IPS DF 4.7 (cell line): ENCODE measurements around the gene SLC25A12.
"Not testable (repeated sequence)": the region's sequence is repeated elsewhere in the genome, so short reads cannot be mapped to it uniquely, and the experiment has no call there.

ENCODE experiments used
- DNase-seq: peaks from one replicate; pipeline ENCODE4 v3.0.0-alpha.2; 2013; ENCODE audit warnings: low spot score; ENCODE audit errors: extremely low read depth

The SLC25A12 gene

DNA sequence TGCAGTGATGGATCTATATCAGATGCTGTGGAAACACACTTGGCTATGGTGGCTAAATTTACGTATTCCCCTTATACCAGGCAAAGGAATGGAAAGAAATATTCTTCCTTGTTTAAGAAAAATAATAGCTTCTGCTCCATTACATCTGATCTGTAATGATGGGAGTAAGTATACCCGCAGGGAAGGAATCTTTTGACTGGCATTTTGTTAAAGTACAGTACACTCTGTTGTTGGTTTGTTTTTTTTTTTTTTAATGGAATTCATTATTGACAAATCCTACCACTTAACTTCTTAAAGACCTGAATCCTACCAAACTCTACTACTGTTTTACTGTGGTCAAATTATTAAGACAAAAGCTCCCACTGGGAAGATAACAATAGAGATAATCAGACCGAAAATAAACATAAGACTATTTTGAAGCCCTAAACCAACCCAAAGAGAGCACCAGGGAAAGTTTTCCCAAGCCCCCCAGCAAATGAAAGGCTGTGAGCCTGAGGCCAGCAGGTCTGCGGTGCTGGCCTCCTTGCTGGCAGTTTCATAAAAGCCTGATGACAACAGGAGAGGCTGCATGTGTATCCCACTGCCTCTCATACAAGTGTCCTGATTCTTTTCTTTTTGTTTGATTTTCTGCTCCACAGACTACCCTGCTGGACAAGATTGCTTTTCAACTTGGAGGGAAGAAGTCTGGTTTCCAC lies 101.0 kb downstream of the SLC25A12 start:
- DNase-seq, result no peak

DNA sequence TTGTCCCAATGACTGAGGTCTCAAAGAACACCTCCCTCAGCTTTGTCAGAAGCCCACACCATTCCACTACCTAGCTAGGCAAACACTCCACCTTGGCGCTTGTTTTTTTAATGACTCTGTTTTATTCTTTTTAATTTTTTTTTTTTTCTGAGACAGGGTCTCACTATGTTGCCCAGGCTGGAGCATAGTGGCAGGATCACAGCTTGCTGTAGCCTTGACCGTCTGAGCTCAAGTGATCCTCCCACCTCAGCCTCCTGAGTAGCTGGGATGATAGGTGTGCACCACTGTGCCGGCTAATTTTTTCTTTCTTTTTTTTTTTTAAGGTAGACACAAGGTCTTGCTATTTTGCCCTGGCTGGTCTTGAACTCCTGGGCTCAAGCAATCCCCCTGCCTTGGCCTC lies 101.9 kb downstream of the SLC25A12 start:
- DNase-seq, result no peak

DNA sequence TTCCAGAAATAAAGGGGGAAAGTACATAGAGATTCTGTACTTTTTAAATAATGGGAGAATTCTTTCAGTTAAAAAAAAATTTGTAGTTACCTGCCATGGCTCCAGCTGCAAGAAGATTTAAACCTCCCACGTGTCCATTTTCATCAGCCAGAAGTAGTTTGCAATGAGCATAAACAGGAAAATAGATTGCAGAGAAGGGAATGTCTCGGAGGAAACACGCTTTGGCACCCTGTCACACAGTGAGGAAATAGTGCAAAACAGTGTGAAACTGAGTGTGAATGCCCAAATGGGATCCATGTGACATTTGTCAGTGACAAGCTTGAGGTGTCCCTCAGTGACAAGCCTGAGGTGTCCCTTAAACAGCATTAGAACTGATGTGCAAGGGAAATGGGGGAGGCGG lies 102.7 kb downstream of the SLC25A12 start:
- DNase-seq, result no peak

DNA sequence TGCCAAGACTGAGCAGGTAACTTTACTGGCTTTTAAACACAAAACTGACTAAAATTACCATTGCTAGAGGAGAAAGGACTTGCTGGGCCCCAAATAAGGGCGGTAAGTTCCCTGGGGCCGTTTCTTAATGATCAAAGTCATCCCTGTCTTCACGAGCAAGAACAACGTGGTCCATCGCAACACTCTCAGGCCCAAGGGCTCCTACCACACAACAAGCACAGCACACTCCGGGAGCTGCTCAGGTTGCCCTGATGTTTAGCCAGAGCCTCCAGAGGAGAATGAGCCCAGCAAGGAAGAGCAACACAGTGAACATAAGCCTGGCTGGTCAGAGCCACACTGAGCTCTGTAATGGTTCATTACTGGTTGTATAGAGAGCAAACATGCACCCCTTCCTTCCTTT lies 104.1 kb downstream of the SLC25A12 start:
- DNase-seq, result no peak

DNA sequence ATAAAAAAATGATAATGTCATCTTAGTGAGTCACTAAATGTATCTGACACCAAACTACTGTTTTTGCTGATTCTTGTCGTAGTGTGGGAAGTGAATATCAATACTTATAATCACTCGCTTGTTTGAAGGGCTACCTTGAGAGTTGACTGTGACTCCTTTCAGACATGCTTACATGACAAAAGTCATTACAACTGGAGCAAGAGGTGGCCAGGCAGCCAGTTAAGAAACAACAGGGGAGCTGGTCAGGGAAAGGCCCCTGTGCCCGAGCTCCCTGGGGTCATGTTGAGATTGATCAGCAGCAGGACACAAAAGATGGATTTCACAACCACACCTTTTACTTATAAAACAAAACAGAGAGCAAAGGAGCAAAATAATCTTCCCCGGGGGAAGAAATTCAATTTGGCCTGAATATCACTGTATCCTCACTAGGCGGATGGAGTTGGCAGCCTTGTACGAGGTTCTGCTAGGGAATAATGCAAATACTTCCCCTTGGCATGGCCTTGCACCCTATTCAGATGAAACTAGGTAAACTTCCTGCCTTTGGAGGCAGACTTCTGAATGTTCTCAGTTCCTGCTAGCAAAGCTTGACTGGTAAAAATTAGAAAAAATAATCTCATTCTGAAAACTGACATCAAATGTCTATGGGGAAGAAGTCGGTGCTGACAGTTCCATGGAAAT lies 105.6 kb downstream of the SLC25A12 start:
- no peak for DNase-seq

DNA sequence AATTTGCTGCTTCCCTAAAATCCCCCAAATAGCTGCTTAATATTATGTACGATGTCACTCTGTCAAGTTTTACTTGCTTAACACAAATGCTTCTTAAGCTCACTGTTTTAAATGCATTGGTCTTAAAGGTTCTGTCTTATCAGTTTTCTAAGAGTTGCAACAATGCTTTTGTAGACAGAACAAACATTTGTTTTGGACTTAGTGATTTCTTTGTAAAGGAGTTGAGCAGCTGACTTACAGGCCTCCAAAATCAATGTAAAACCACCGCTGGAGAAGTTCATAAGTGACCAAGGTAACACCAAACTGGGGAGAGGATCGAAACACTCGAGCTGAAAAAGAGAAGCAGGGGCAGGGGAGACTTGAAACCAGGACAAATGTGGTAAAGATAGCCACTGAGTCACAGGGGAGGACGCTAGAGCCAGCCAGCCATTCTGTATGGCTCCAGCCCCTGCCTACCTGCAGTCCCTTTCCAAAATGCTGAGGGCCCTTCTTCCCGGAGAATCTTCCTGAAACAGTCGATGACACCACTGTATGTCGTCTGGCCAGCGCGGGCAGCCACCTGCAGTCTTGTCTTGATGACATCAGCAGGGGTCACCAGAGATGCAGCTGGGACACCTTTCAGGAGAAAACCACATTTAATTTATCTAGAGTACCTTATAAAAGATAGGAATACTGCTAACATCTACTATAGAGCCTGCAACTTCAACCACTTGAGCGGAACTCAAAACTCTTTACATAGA lies 106.5 kb downstream of the SLC25A12 start:
- no peak for DNase-seq

DNA sequence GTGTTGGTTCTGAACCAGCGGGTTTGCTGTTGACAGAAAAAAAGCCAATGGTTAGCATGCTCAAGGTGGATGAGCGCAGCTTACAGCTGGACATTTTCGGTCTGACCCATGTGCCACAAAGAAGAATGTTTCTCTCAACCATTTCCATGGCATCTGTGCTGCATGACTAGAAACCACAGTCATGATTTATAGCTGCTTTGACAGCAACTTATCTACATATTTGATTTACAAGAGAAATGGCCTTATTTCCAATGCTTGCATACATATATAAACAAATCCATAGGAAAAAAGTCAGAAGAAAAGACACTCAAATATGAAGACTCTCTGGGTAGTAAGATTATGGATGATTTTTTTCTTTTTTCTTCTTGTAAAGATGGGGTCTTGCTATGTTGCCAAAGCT lies 108.6 kb downstream of the SLC25A12 start:
- DNase-seq, result no peak

DNA sequence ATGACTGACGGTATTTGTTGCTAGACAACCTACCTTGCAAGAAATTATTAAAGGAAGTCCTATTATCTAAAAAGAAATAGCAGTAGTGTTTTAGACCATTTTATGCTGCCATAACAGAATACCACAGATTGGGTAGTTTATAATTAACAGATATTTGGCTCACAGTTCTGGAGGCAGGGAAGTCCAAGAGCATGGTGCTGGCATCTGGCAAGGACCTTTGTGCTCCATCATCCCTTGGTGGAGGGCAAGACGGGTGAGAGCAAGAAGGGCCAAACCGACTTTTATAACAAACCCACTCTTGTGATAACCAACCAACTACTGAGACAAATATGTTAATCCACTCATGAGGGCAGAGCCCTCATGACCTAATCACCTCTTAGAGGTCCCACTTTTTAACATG lies 115.5 kb downstream of the SLC25A12 start:
- DNase-seq, result no peak

DNA sequence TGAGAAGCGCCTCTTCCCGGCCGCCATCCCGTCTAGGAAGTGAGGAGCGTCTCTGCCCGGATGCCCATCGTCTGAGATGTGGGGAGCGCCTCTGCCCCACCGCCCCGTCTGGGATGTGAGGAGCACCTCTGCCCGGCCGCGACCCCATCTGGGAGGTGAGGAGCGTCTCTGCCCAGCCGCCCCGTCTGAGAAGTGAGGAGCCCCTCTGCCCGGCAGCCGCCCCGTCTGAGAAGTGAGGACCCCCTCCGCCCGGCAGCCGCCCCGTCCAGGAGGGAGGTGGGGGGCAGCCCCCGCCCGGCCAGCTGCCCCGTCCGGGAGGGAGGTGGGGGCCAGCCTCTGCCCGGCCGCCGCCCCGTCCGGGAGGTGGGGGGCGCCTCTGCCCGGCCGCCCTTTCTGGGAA lies 119.5 kb downstream of the SLC25A12 start:
- not testable (repeated sequence) for DNase-seq

DNA sequence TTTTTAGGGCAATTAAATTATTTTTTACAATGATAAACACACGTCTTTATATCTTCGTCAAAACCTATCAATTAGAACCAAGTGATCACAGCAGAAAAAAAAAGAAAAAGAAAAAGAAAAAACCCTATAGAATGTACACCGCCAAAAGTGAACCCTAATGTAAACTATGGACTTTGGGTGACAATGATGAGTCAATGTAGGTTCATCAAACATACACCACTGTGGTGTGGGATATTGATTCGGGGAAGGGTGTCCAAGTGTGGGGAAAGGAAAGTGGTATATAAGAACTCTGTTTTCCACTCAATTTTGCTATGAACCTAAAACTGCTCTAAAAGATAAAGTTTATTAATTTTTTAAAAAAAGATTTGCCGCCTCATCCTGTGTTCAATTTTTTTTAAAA lies 121.7 kb downstream of the SLC25A12 start:
- no peak for DNase-seq

DNA sequence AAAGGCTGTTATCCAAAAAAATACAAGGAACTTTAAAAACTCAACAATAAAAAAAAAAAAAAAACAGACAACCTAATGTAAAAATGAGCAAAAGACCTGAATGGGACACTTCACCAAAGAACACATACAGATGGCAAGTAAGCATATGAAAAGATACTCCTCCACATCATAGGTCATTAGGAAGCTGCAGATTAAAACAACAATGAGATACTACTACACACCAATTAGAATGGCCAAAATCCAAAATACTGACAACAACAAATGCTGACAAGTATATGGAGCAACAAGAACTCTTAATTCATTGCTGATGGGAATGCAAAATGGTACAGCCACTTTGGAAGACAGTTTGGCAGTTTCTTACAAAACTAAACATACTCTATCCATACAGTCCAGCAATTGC lies 122.6 kb downstream of the SLC25A12 start:
- DNase-seq, result no peak

DNA sequence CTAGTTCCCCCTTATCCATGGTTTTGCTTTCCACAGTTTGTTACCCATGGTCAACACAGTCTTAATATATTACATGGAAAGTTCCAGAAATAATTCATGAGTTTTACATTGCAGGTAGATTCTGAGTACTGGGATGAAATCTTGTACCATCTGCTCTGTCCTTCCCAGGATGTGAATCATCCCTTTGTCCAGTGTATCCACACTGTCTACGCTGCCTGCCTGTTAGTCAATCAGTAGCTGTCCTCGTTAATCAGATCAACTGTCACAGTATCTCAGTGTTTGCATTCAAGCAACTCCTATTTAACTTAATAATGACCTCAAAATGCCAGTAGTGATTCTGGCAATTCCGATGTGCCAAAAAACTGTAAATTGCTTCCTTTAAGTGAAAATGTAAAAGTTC lies 130.4 kb downstream of the SLC25A12 start:
- DNase-seq, result no peak

DNA sequence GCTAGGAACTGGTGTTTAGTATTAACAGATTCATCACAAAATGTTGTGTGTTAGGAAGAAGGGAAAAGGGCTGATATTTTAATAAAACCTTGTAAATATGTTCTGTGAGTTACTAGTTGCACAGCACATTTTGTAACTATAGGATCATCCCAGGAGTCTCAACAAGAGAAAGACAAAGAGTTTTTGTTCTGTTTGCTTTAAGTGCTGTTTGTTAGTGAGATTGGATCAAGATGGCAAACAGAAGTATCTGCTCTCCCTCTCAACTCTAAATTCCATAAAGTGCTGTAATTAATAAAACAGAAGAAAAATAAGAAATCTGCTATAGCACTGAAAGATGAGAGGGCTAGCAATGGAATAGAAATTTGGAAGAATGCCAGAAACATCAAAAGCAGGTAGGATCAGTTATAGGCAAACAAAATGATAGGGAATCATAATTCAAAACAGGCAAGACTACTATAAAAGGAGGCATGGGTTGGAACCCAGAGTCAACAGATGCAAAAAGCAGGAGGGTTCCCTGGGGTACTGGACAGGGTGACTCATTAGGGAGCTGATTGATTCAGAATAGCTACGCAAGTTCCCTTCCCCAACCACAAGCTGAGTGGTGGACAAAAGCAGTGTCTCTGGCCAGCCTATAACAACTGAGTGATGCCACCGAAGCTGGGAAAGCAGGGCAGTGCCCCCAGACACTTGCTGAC lies 131.0 kb downstream of the SLC25A12 start:
- DNase-seq, result no peak

DNA sequence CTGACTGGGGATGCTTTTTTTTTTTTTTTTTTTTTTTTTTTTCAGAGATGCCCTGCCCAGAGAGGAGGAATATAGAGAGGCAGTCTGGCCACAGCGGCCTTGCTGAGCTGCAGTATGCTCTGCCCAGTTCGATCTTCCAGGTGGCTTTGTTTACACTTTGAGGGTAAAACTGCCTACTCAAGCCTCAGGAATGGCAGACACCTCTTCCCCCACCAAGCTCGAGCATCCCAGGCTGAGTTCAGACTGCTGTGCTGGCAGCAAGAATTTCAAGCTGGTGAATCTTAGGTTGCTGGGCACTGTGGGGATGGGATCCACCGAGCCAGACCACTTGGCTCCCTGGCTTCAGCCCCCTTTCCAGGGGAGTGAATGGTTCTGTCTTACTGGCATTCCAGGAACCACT lies 132.9 kb downstream of the SLC25A12 start:
- not testable (repeated sequence) for DNase-seq

DNA sequence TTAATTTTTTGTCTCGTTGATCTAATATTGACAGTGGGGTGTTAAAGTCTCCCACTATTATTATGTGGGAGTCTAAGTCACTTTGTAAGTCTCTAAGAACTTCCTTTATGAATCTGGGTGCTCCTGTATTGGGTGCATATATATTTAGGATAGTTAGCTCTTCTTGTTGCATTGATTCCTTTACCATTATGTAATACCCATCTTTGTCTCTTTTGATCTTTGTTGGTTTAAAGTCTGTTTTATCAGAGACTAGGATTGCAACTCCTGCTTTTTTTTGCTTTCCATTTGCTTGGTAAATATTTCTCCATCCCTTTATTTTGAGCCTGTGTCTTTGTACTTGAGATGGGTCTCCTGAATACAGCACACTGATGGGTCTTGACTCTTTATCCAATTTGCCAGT lies 135.3 kb downstream of the SLC25A12 start:
- not testable (repeated sequence) for DNase-seq

DNA sequence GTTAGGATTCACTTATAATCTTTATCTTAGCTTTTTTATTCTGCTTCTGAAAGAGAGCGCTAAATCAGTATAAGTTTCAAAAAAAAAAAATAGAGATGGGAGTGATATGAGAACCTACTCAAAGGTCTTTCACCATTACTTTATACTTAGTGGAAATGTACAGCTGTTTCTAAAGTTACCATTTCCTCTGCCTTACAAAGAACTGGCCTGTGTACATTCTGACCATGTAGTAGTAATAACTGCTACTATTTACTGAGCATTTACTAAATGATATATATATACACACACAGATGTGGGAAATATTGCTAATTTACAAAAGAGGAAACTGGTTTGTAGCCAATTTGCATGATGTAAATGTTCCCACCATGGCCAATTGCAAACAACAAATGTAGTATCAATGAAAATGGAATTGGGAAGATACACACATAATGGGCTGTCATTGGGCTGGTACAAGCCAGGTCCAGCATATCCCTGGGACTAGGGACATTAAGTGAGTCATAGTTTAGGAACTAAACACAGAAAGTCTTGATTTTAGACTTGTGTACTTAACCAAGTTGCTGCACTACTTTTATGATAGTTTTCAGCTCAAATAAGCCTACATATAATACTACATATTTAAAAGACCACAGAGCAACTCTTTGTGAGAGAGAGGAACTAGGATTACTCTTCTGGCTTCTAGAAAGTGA lies 139.6 kb downstream of the SLC25A12 start:
- DNase-seq, result no peak

DNA sequence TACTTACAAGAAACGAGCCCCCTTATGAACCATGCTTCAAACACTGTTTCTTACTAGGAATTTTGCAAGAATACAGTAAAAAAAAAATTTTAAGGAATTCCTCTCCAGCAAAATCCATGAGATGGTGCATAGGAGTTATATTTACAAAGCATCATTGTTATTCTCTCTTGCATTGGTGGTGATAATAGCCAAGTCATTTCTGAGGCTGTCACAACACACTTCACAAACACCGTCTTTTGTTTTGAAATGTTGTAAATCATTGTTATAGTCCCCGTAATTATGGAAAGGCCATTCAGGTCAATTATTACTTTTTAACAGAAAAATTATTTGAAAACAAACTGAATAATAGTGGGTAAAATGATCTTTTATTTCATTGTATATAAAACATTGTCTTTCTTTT lies 146.7 kb downstream of the SLC25A12 start:
- DNase-seq, result no peak

DNA sequence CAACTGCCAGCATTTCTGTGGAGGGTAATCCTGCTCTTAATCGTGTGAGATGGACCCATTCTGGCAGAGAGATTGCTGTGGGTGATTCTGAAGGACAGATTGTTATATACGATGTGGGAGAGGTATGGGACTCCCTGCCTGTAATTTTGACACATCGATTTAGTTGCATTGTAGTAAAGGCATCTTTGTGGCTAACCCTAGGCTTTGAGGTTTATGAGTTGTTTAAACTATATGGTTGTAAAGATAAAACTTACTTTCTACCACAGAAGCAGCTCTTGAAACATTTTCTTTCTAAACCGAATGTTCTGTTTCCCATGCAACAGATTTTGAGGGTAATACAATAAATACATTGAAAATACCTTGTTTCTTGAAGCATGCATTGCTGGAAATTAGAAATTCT lies 148.2 kb downstream of the SLC25A12 start:
- no peak for DNase-seq

DNA sequence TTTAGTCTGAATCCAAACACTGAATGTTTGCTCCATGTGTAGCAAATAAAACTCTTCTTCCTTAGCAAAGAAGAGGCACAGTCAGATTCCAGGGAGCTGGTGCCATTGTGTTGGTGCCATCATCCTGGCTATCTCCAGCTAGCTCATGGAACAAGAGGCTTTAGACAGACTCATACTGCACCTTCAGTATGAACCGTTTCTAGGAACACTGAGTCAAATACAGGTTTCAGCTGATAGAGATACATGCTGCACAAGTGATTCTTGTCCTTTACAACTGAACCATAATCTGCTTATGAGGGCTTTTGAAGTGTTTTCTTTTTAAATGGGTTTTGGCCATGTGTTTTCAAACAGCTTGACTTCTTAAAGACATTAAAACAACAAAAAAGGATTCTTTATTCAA lies 148.9 kb downstream of the SLC25A12 start:
- DNase-seq, result no peak

DNA sequence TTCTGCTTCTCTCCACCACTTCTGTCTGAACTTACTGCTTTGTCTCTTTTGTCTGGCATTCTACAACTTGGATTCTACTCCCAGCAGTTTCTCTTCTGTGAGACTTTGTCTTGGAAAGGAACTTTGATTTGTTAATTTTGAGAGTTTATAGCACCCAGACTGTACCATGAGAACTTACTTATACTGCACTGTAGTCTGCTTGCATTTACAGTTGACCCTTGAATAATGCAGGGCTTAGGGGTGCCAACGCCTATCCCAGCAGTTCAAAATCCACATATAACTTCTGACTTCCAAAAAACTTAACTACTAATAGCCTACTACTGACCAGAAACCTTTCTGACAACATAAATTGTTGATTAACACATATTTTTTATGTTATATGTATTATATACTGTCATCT lies 151.3 kb downstream of the SLC25A12 start:
- DNase-seq, result no peak

DNA sequence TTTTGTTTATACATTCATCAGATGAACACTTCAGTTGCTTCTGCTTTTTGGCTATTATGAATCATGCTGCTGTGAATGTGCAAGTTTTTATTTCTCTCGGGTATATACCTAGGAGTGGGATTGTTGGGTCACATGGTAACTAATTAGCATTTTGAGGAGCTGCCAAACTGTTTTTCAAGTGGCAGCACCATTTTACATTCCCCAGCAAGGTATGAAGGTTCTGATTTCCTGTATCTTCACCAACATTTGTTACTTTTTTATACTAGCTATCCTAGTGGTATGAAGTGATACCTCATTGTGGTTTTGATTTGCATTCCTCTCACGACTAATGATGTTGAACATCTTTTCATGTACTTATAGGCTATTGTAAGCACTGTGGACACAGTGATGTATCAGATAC lies 152.9 kb downstream of the SLC25A12 start:
- DNase-seq, result no peak
